ENCODE data around the gene DOCK11.

DNA sequence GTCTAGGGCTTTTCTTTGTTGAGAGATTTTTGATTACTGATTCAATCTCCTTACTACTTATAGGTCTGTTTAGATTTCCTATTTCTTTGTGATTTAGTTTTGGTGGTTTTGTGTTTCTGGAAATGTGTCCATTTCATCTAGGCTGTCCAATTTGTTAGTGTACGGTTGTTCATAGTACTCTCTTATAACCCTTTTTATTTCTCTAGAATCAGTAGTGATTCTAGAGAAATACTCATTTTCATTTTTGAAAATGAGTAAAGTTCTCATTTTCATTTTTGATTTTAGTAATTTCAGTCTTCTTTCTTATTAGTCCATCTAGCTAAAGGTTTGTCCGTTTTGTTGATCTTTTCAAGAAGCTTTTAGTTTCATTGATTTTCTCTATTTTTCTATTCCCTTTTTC is 239.3 kb downstream of the DOCK11 start:
- no peak for TF ChIP-seq SP1 (IDR thresholded peaks at IDR 0.05)
- no peak for TF ChIP-seq BHLHE40 (IDR thresholded peaks at IDR 0.05; ENCODE audit: borderline replicate concordance)

Data from HEK293T (cell line).